D721Med (cell line): ENCODE results near the gene MYO7B.

Experiments
- DNase-seq: peaks from one replicate; pipeline ENCODE4 v3.0.0; 2011; ENCODE audit warnings: low spot score; ENCODE audit not compliant: insufficient read length
- FAIRE-seq: peaks from 2 replicates; lab custom pipeline; 2011; peaks lifted over from hg19 to GRCh38; lab: Jason Lieb, UNC
- CTCF ChIP-seq: IDR thresholded peaks from 2 replicates; pipeline ENCODE4 v1.5.1; 2012; ENCODE audit warnings: mild to moderate bottlenecking, control low read depth; ENCODE audit not compliant: insufficient read depth; ENCODE audit errors: missing control alignments

The MYO7B gene

DNA sequence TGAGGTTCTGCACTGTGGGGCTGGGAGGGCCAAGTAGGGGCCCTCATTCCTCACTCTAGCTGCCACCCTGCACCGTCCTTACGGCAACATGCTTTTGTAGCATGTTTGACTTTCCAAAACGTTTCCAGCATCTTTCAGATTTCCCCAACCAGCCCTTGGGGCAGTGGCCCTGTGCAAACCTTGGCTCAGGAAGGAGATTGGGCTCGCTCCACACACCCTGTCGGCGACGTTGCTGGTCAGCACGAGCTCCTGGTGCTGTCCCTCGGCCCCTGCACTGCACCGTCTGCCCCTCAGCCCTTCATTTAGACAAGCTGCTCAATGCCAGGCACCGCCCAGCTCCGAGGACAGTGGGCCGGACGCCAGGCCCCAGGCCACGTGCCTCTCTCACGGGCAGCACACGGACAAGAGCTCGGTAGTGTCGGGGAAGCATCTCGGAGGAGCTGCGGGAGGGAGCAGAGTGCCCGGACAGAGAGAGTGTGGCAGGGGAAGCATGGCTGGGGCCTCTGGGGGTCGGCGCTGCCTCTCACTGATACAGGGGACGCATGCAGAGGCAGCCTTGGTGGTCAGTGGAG is 117.4 kb downstream of the MYO7B start:
- TF ChIP-seq CTCF, result no peak
- DNase-seq (no peak), FAIRE-seq (no peak)

DNA sequence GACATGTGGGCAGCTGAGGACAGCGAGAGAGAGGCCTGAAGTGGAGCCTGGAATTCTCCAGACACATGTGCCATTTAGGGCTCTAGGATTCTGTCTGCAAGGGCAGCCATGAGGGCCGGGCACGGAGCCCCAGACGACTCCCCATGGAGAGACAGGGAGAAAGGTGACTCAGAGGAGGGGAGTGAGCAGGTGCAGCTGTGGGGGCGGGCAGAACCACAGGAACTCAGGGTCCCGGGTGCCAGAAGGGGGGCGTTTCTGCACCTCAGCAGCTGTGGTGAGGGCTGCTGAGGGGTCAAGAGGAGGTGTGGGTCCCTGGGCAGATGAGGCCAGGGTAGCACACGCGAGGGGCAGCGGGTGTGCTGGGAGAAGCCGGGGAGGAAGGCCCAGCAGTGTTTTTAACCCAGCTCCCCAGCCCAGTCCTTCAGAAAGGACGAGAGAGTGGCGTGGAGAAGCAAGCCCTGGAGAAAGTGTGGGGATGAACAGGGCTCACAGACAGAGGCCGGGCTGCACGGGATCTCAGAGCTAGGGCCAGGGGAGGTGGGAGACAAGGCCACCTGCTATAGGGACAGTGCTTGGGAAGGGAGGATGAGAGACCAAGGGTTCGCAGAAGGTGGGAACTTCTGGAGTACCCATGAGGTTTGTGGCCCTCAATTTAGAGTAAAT is 118.1 kb downstream of the MYO7B start:
- FAIRE-seq (no peak), DNase-seq (no peak)
- no peak for TF ChIP-seq CTCF

- FAIRE-seq (no peak), DNase-seq (no peak)
- TF ChIP-seq CTCF, result no peak
Observed at GRCh38 chr2:127654084-127654837, 118.8 kb downstream of the MYO7B start.

DNA sequence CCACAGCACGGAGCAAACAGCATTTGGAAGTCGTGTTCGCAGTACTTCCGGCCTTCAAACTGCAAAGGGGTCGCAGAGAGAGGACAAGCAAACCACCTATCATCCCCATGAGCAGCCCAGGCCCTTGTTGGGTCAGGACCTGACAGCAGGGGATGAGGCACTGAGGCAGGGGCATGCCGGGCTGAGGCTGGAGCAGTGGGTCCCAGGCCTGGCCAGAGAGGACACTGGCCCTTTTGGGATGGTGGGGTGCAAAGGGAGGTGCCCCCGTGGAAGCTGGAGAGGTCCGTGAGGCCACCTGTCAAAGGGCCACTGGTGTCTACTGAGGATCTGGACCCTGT is 119.3 kb downstream of the MYO7B start:
- no peak for DNase-seq
- no peak for FAIRE-seq
- TF ChIP-seq CTCF, result no peak

- FAIRE-seq (no peak), DNase-seq (no peak)
- no peak for TF ChIP-seq CTCF
Observed at GRCh38 chr2:127655209-127656073, 120.0 kb downstream of the MYO7B start.

DNA sequence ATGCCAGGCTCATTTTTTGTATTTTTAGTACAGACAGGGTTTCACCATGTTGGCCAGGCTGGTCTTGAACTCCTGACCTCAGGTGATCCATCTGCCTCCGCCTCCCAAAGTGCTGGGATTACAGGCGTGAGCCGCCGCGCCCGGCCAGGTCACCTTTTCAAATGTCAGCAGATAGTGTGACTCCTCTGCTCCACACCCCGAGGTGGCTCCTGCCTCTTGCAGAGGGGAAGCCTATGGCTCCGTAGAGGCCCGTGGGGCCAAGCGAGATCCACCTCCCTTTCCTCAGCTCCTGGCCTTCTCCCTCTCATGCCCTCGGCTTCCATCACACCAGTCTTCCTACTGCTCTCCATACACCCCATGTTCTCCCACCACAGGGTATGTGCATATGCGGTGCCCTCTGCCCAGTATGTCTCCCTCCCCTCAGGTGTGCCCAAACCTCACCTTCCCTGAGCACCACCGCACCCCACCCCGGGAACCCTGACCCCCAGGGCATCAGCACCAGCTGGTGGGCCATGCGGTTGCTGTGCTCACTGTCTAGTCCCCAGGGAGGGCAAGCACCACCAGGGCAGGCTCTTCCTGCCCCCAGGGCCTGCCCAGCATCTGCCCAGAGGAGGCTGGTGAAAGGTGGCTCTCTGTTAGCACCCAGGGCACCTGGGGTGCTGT is 121.2 kb downstream of the MYO7B start:
- FAIRE-seq, result no peak
- no peak for TF ChIP-seq CTCF
- no peak for DNase-seq
